GM18868 (cell line): ENCODE measurements around the gene GBA2.
A peak's percentile ranks its signal among the peaks of the same experiment; 100 is the strongest.

Experiments
- ATAC-seq: cut with Tn5 transposase; IDR thresholded peaks from one replicate; pipeline ENCODE4 v1.9.1; 2021; ENCODE audit warnings: mild to moderate bottlenecking, moderate library complexity; ENCODE audit not compliant: unreplicated experiment

GBA2 gene

GRCh38 chr9:35741740-35742139, 7.3 kb downstream of the GBA2 start:
- ATAC-seq, result no peak

- ATAC-seq, result no peak
Measured at GRCh38 chr9:35740243-35740642, 8.8 kb downstream of the GBA2 start.

- ATAC-seq, result no peak
Measured at GRCh38 chr9:35738924-35739323, 10.1 kb downstream of the GBA2 start.

- ATAC-seq, result no peak
Measured at GRCh38 chr9:35738186-35738585, 10.8 kb downstream of the GBA2 start.

- ATAC-seq, result no peak
Measured at GRCh38 chr9:35737143-35737542, 11.9 kb downstream of the GBA2 start.

- ATAC-seq, result no peak
Measured at GRCh38 chr9:35736201-35736633, 12.8 kb downstream of the GBA2 start.

GRCh38 chr9:35734096-35734495, 14.9 kb downstream of the GBA2 start:
- ATAC-seq, result no peak

GRCh38 chr9:35732800-35733541, 16.1 kb downstream of the GBA2 start:
- ATAC-seq, result no peak

GRCh38 chr9:35732185-35732799, 16.7 kb downstream of the GBA2 start, which contains the start of the genes CREB3 and TLN1:
CREB3 (plus strand) TSS chr9:35732666; CDS start chr9:35732773, 107 bp downstream.
TLN1 (minus strand) TSS chr9:35732195; CDS start chr9:35725694, 6,501 bp downstream.
- peak; percentile 75 for ATAC-seq

GRCh38 chr9:35731415-35732184, 17.4 kb downstream of the GBA2 start:
- ATAC-seq, result no peak

GRCh38 chr9:35730486-35730854, 18.6 kb downstream of the GBA2 start:
- no peak for ATAC-seq

GRCh38 chr9:35729700-35730485, 19.1 kb downstream of the GBA2 start:
- no peak for ATAC-seq

- no peak for ATAC-seq
Measured at GRCh38 chr9:35729101-35729500, 19.9 kb downstream of the GBA2 start.

- no peak for ATAC-seq
Measured at GRCh38 chr9:35728041-35728971, 20.7 kb downstream of the GBA2 start.

GRCh38 chr9:35727676-35728040, 21.4 kb downstream of the GBA2 start:
- no peak for ATAC-seq

- ATAC-seq, result peak; percentile 44
Measured at GRCh38 chr9:35726931-35727330, 22.1 kb downstream of the GBA2 start.

GRCh38 chr9:35725362-35725761, 23.7 kb downstream of the GBA2 start:
- ATAC-seq, result no peak

- ATAC-seq, result no peak
Measured at GRCh38 chr9:35723908-35724307, 25.1 kb downstream of the GBA2 start.

GRCh38 chr9:35723426-35723825, 25.6 kb downstream of the GBA2 start:
- ATAC-seq, result no peak

GRCh38 chr9:35719546-35719945, 29.5 kb downstream of the GBA2 start:
- no peak for ATAC-seq
